Neural crest cell (in vitro differentiated cells): Measurements from ENCODE around the gene SPDL1. TPM values are rescaled to one million over a fixed set of nuclear protein-coding genes. Genes with fewer than 3 reads are reported as not detected.
A peak's percentile ranks its signal among the peaks of the same experiment; 100 is the strongest.

Experiments used
- DNase-seq: peaks from one replicate; pipeline ENCODE4 v3.0.0; 2021; ENCODE audit warnings: low read depth, mixed read lengths, low spot score
- H3K27ac Mint-ChIP-seq: one replicate; pipeline ENCODE4 v1.8.0; 2021; ENCODE audit warnings: mild to moderate bottlenecking, mixed read lengths; ENCODE audit not compliant: unreplicated experiment
- H3K27me3 Mint-ChIP-seq: 2 replicates; pipeline ENCODE4 v1.8.0; 2021; ENCODE audit warnings: low read depth, mild to moderate bottlenecking, mixed read lengths
- H3K36me3 Mint-ChIP-seq: 2 replicates; pipeline ENCODE4 v1.8.0; 2021; ENCODE audit warnings: low read depth, mild to moderate bottlenecking, mixed read lengths
- H3K4me1 Mint-ChIP-seq: 2 replicates; pipeline ENCODE4 v1.8.0; 2021; ENCODE audit warnings: mixed read lengths
- H3K4me3 Mint-ChIP-seq: one replicate; pipeline ENCODE4 v1.8.0; 2021; ENCODE audit warnings: mild to moderate bottlenecking, mixed read lengths
- H3K9me3 Mint-ChIP-seq: 2 replicates; pipeline ENCODE4 v1.8.0; 2021; ENCODE audit warnings: mixed read lengths
- CTCF ChIP-seq: fragments of 200-600 bp; sonication (generic); conservative IDR thresholded peaks from 2 replicates; pipeline ENCODE4 v1.5.0; 2021; ENCODE audit warnings: antibody characterized with exemption, mild to moderate bottlenecking
- total RNA-seq: library from RNA; stranded (reverse); gene quantifications from 2 replicates; pipeline ENCODE4 v1.2.1, GENCODE V29; 2021

The SPDL1 gene
- total RNA-seq, 1 donor from 2014 or later, result 53.3 TPM

- H3K4me3 Mint-ChIP-seq, result no peak overlapping the region
- no peak for DNase-seq
- H3K36me3 Mint-ChIP-seq, result no peaks in the 10 kb centered on the region
- TF ChIP-seq CTCF, result no peak
- H3K9me3 Mint-ChIP-seq, result peaks cover 12% of the 10 kb centered on the region
- H3K27ac Mint-ChIP-seq, result no peak overlapping the region
- H3K27me3 Mint-ChIP-seq, result peaks cover 18% of the 10 kb centered on the region
- peaks cover 3% of the 10 kb centered on the region for H3K4me1 Mint-ChIP-seq
Observed at GRCh38 chr5:169641253-169641652, 57.7 kb downstream of the SPDL1 start.

GRCh38 chr5:169646856-169647255 lies 63.3 kb downstream of the SPDL1 start:
- Mint-ChIP-seq H3K27me3 (no peaks in the 10 kb centered on the region), H3K4me1 (peaks cover 28% of the 10 kb centered on the region), H3K9me3 (no peaks in the 10 kb centered on the region), H3K4me3 (no peak overlapping the region), H3K27ac (no peak overlapping the region), H3K36me3 (no peaks in the 10 kb centered on the region)
- no peak for DNase-seq
- TF ChIP-seq CTCF, result no peak

- Mint-ChIP-seq H3K27ac (no peak overlapping the region), H3K27me3 (no peaks in the 10 kb centered on the region), H3K9me3 (no peaks in the 10 kb centered on the region), H3K4me3 (no peak overlapping the region), H3K4me1 (peaks cover 28% of the 10 kb centered on the region), H3K36me3 (no peaks in the 10 kb centered on the region)
- TF ChIP-seq CTCF, result no peak
- no peak for DNase-seq
Observed at GRCh38 chr5:169647566-169647965, 64.0 kb downstream of the SPDL1 start.

GRCh38 chr5:169648725-169649310 lies 65.2 kb downstream of the SPDL1 start:
- DNase-seq, result no peak

GRCh38 chr5:169649486-169649885 lies 65.9 kb downstream of the SPDL1 start:
- TF ChIP-seq CTCF, result no peak
- H3K4me1 Mint-ChIP-seq, result peaks cover 28% of the 10 kb centered on the region
- no peak for DNase-seq
- H3K36me3 Mint-ChIP-seq, result no peaks in the 10 kb centered on the region
- no peaks in the 10 kb centered on the region for H3K27me3 Mint-ChIP-seq
- no peaks in the 10 kb centered on the region for H3K9me3 Mint-ChIP-seq
- no peak overlapping the region for H3K27ac Mint-ChIP-seq
- H3K4me3 Mint-ChIP-seq, result no peak overlapping the region

More at GRCh38 chr5:169648725-169649310, 65.2 kb downstream of the SPDL1 start:
- Mint-ChIP-seq H3K36me3 (no peaks in the 10 kb centered on the region), H3K27ac (peak overlapping the region; percentile 81), H3K27me3 (no peaks in the 10 kb centered on the region), H3K4me3 (no peak overlapping the region), H3K9me3 (no peaks in the 10 kb centered on the region), H3K4me1 (peaks cover 28% of the 10 kb centered on the region)
- no peak for TF ChIP-seq CTCF
